ENCODE data around the gene SCLT1. TPM values are rescaled to one million over a fixed set of nuclear protein-coding genes. Genes with fewer than 3 reads are reported as not detected.
"Not testable (repeated sequence)": the region's sequence is repeated elsewhere in the genome, so short reads cannot be mapped to it uniquely, and the experiment has no call there.

SCLT1 gene
- total RNA-seq, 1 experiment from 2014 or later: 14.8 TPM

- no peak for DNase-seq (ENCODE audit: low read depth)
These were observed 16.0 kb downstream of the SCLT1 start for GRCh38 chr4:129077326-129077725.

GRCh38 chr4:129069537-129069936 lies 23.8 kb downstream of the SCLT1 start:
- DNase-seq (ENCODE audit: low read depth): not testable (repeated sequence)

GRCh38 chr4:129064717-129065116 lies 28.6 kb downstream of the SCLT1 start:
- peak; percentile 75 for DNase-seq (ENCODE audit: low read depth)

GRCh38 chr4:129063640-129064039 lies 29.7 kb downstream of the SCLT1 start:
- DNase-seq (ENCODE audit: low read depth): no peak

- no peak for DNase-seq (ENCODE audit: low read depth)
These were observed 30.8 kb downstream of the SCLT1 start for GRCh38 chr4:129062580-129062979.

- no peak for DNase-seq (ENCODE audit: low read depth)
These were observed 34.3 kb downstream of the SCLT1 start for GRCh38 chr4:129059028-129059427.

GRCh38 chr4:129046055-129046959 lies 47.0 kb downstream of the SCLT1 start:
- DNase-seq (ENCODE audit: low read depth): no peak

GRCh38 chr4:129043523-129043922 lies 49.8 kb downstream of the SCLT1 start:
- peak; percentile 41 for DNase-seq (ENCODE audit: low read depth)

GRCh38 chr4:129040471-129040870 lies 52.9 kb downstream of the SCLT1 start:
- DNase-seq (ENCODE audit: low read depth): no peak

- DNase-seq (ENCODE audit: low read depth): no peak
These were observed 56.2 kb downstream of the SCLT1 start for GRCh38 chr4:129037093-129037492.

GRCh38 chr4:129014566-129015509 lies 78.5 kb downstream of the SCLT1 start:
- peak; percentile 40 for DNase-seq (ENCODE audit: low read depth)

GRCh38 chr4:129008096-129008495 lies 85.2 kb downstream of the SCLT1 start:
- DNase-seq (ENCODE audit: low read depth): no peak

GRCh38 chr4:128986908-128987307 lies 106.4 kb downstream of the SCLT1 start:
- DNase-seq (ENCODE audit: low read depth): no peak

- DNase-seq (ENCODE audit: low read depth): no peak
These were observed 107.3 kb downstream of the SCLT1 start for GRCh38 chr4:128986019-128986418.

GRCh38 chr4:128983771-128984485 lies 109.4 kb downstream of the SCLT1 start:
- no peak for DNase-seq (ENCODE audit: low read depth)

- DNase-seq (ENCODE audit: low read depth): no peak
These were observed 112.0 kb downstream of the SCLT1 start for GRCh38 chr4:128981377-128981776.

- peak; percentile 1 for DNase-seq (ENCODE audit: low read depth)
These were observed 112.5 kb downstream of the SCLT1 start for GRCh38 chr4:128980816-128981326.

- DNase-seq (ENCODE audit: low read depth): peak; percentile 74
These were observed 113.4 kb downstream of the SCLT1 start for GRCh38 chr4:128979934-128980333.

GRCh38 chr4:128978985-128979384 lies 114.4 kb downstream of the SCLT1 start:
- DNase-seq (ENCODE audit: low read depth): no peak

GRCh38 chr4:128974136-128974581 lies 119.2 kb downstream of the SCLT1 start:
- no peak for DNase-seq (ENCODE audit: low read depth)

GRCh38 chr4:128973384-128973783 lies 120.0 kb downstream of the SCLT1 start:
- DNase-seq (ENCODE audit: low read depth): no peak
